ENCODE data around the gene NCAM1. TPM values are rescaled to one million over a fixed set of nuclear protein-coding genes. Genes with fewer than 3 reads are reported as not detected.

Gene NCAM1
- total RNA-seq, 3 donors from 2014 or later: 3.6 to 17.9 (median 6.1) TPM

DNA sequence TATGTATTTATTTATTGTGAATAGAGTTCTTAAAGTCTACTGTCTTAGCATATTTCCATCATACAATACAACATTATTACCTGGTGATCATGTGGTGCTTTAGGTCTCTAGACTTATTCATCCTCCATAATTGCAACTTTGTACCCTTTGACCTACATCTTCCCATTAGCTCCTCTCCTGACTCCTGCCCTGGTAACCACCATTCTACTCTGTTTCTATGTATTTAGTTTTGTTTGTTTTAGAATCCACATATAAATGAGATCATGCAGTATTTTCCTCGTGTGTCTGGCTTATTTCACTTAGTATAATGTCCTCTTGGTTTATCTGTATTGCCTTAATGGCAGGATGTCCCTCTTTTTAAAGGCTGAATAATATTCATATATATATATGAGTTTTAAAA, 22.7 kb downstream of the NCAM1 start:
- intact Hi-C loops (cut with DNase I; ENCODE audit: low total_unique reads): no loop called here
- Histone ChIP-seq H3K27ac (no peak overlapping the region), H3K9me3 (peaks cover 5 to 16% of the 10 kb centered on the region in 2 donors), H3K4me3 (no peak overlapping the region), H3K4me1 (no peaks in the 10 kb centered on the region), H3K36me3 (no peaks in the 10 kb centered on the region), H3K27me3 (no peaks in the 10 kb centered on the region)
- TF ChIP-seq, protein P1, sequence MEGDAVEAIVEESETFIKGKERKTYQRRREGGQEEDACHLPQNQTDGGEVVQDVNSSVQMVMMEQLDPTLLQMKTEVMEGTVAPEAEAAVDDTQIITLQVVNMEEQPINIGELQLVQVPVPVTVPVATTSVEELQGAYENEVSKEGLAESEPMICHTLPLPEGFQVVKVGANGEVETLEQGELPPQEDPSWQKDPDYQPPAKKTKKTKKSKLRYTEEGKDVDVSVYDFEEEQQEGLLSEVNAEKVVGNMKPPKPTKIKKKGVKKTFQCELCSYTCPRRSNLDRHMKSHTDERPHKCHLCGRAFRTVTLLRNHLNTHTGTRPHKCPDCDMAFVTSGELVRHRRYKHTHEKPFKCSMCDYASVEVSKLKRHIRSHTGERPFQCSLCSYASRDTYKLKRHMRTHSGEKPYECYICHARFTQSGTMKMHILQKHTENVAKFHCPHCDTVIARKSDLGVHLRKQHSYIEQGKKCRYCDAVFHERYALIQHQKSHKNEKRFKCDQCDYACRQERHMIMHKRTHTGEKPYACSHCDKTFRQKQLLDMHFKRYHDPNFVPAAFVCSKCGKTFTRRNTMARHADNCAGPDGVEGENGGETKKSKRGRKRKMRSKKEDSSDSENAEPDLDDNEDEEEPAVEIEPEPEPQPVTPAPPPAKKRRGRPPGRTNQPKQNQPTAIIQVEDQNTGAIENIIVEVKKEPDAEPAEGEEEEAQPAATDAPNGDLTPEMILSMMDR (IDR thresholded peaks at IDR 0.05): no peak
- TF ChIP-seq POLR2A (IDR thresholded peaks at IDR 0.05): no peak
- no peak for TF ChIP-seq POLR2AphosphoS5 (IDR thresholded peaks at IDR 0.05)
- DNase-seq (ENCODE audit: low spot score in 2 of 2): no peak

DNA sequence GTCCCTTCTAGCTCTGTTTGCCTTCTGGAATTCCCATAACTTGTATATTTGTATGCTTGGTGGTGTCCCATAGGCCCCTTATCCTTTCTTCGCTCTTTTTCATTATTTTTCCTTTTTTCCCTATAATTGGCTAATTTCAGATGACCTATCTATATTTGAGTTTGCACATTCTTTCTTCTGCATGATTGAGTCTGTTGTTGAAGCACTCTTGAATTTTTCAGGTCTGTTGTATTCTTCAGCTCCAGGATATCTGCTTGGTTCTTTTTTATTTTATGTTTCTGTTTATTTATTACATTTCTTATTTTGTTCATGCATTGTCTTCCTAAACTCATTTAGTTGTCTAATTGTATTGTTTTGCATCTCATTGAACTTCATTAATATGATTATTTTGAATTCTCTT, 28.0 kb downstream of the NCAM1 start:
- Histone ChIP-seq H3K27ac (no peak overlapping the region), H3K9me3 (peaks cover 15 to 32% of the 10 kb centered on the region in 2 donors), H3K27me3 (no peaks in the 10 kb centered on the region), H3K4me1 (no peaks in the 10 kb centered on the region), H3K36me3 (no peaks in the 10 kb centered on the region), H3K4me3 (no peak overlapping the region)
- intact Hi-C loops (cut with DNase I; ENCODE audit: low total_unique reads): no loop called here
- TF ChIP-seq POLR2AphosphoS5 (IDR thresholded peaks at IDR 0.05) (no peak), POLR2A (IDR thresholded peaks at IDR 0.05) (no peak)
- TF ChIP-seq, protein P1 (IDR thresholded peaks at IDR 0.05): no peak
- no peak for DNase-seq (ENCODE audit: low spot score in 2 of 2)

DNA sequence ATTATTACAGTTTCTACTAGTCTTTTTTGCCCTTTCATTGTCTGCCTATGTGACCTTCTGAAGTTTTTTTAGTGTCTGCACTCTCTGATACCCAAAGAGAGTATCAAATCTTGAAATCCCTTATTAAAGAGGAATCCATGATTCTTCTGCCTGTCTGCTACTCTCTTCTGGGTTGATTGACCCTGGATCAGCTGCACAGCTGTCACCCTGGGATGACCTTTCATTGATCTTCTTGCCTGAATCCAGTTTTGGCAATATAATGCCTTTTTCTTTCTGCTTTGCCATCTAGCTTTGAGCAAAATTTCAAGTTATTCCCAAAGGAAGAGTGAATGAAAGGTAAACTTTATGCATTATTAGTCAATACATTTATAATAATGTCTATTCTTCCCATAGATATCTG, 32.6 kb downstream of the NCAM1 start:
- TF ChIP-seq, protein P1 (IDR thresholded peaks at IDR 0.05): no peak
- TF ChIP-seq POLR2A (IDR thresholded peaks at IDR 0.05) (no peak), POLR2AphosphoS5 (IDR thresholded peaks at IDR 0.05) (no peak)
- H3K4me1 ChIP-seq: no peaks in the 10 kb centered on the region
- no peaks in the 10 kb centered on the region for H3K36me3 ChIP-seq
- no peaks in the 10 kb centered on the region for H3K27me3 ChIP-seq
- DNase-seq (ENCODE audit: low spot score in 2 of 2): no peak
- peaks cover 10 to 16% of the 10 kb centered on the region in 2 donors for H3K9me3 ChIP-seq
- intact Hi-C loops (cut with DNase I; ENCODE audit: low total_unique reads): no loop called here
- no peak overlapping the region for H3K4me3 ChIP-seq
- H3K27ac ChIP-seq: no peak overlapping the region

DNA sequence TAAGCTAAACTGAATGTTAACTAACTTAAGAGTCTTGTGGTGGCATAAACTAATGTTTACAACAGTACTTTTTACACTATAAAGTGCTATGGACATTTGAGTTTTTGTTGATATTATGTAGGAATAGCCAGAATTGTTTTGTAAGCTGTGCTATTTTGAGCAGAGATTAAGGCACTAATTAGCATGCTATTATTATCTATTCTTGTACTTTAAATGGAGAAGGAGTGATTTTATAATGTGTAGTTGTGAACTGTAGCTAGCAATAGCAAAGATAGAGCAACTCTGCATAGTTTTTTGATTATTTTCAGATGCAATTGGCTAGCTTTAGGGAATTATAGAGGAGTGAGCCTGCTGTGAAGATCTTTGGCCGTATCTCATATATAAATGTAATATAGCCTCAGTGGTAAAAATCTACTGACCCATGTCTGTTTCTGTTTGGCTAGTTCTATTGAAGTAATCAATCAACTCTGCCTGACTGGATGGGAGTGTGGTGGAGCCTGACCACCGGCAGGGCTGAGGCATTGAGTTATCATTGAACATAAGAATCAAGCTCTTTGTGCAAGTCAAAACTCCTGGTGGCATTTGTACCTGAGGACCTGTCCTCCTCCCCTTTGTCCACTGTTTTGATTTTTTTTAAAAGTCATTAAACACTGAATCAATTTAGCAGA, 34.3 kb downstream of the NCAM1 start:
- intact Hi-C loops (cut with DNase I; ENCODE audit: low total_unique reads): no loop called here
- Histone ChIP-seq H3K4me1 (no peaks in the 10 kb centered on the region), H3K27me3 (no peaks in the 10 kb centered on the region), H3K36me3 (no peaks in the 10 kb centered on the region), H3K27ac (no peak overlapping the region), H3K4me3 (no peak overlapping the region), H3K9me3 (no peaks in the 10 kb centered on the region)
- DNase-seq (ENCODE audit: low spot score in 2 of 2): no peak
- TF ChIP-seq, protein P1 (IDR thresholded peaks at IDR 0.05): no peak

DNA sequence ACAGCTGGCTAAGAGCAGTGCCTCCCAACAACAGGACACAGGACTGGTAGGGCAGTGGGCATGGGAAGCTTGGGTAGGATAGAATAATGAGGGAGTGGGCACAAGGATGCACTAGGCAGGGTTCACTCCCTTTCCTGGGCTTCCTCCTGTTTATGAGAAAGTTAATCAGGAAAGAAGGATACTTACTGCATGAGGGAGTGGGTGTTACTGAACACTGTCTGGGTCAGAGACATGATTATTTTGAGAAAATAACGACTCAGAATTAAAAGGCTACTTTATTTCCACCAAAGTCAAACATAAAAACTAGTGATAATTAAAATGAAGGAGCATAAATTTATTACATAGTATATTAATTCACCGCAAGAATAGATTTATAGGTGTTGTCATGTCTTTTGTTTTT, 35.8 kb downstream of the NCAM1 start:
- DNase-seq (ENCODE audit: low spot score in 2 of 2): no peak
- no peak overlapping the region for H3K27ac ChIP-seq
- intact Hi-C loops (cut with DNase I; ENCODE audit: low total_unique reads): no loop called here
- H3K36me3 ChIP-seq: no peaks in the 10 kb centered on the region
- H3K27me3 ChIP-seq: no peaks in the 10 kb centered on the region
- H3K4me1 ChIP-seq: no peaks in the 10 kb centered on the region
- H3K4me3 ChIP-seq: no peak overlapping the region
- TF ChIP-seq, protein P1 (IDR thresholded peaks at IDR 0.05): no peak
- TF ChIP-seq POLR2AphosphoS5 (IDR thresholded peaks at IDR 0.05) (no peak), POLR2A (IDR thresholded peaks at IDR 0.05) (no peak)
- H3K9me3 ChIP-seq: no peaks in the 10 kb centered on the region
